Hippocampal formation (tissue), 2 donors: ENCODE measurements around the gene OXNAD1.
A peak's percentile ranks its signal among the peaks of the same experiment; 100 is the strongest.

ENCODE experiments used
- DNase-seq, 2 donors: peaks; one replicate each; lab custom pipeline; 2025; lab: John Stamatoyannopoulos, UW

OXNAD1 gene

DNA sequence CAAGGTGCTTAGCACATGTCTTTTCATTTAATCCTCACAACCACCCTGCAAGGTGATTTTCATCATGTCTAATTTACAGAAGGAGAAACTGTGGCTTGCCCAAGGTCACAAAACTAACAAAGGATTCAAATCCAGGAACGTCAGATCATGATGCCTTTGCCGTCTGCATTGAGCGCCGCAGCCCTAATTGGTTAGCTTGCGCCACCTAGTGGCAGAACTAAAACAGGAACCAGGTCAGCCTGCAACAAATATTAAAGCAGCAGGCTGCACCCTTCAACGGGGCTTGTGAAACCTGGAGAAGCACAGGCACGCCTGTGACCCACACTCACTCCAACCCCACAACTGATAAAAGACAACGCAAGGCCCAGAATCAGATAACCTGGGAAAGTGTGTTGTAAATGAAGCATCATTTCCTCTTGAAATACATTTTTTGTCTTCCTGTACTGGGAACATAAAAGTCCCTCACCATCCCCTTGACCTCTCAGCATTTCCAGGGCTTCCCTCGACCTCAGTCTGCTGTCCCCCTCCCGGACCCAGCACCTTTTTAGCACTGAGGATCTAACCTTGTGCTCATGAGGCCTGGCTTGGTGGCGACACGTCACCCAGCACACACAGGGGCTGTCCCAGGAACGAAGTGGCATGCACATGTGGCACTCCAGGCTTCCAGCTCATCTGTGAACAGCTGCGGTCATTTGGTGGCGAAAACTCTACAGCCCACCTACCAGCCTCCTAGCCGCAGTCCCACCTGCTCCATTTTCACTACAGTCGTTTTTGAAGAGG is 17.5 kb upstream of the OXNAD1 start:
- DNase-seq: peak; percentile 69 to 83

DNA sequence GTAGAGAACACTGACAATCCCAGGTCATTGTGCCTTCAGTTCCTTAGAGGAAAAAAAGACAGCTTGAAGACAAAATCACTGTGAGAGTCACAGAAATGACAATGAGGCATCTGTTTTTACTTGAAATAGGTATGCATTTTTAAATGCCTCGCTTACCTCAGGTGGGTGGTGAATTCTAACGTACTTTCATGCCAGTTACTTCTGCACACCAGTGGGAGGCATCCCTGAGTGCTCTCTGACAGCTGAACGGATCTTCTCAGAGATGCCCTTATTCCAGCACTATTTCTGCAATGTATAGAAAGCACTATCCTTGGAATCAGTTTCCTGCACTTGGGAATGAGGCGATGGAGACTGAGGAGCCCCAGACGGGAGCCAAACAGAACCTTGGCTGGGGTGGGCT is 16.5 kb upstream of the OXNAD1 start:
- DNase-seq: no peak

DNA sequence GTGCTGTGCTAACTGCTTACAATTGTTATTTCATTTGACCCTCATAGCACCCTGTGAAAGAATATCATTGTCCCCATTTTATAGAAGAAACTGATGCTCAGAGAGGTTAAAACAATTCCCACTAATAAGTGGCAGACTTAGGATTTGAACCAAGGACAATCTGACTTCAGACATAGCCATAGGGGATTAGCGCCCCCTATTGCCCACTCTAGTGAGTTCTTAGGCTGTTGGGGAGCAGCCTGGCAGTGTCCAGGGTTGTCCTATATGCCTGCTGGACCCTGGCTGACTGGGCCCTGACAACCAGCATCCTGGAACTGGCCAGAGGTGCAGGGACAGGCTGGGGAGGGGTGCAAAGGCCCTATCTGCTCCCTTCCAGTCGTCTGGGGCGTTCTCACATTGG is 15.7 kb upstream of the OXNAD1 start:
- no peak for DNase-seq

DNA sequence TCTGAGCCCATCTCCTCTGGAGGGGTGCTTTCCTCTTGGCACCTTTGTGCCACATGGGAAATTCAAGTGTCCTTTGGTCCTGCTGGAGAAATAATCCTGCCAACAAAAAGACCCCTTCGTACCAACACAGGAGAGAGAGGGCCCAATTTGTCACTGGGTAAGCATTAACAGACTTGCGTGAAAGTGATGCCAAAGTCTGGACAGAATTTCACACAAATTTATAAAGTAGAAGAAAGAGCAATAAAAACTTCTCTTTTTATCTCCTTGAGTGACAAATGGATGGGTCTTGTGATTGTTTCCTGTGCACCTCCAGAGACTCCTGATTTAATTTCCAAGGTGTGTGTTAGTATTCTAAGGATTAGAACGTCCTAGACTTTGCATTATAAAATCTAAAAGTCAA is 15.1 kb upstream of the OXNAD1 start:
- no peak for DNase-seq

DNA sequence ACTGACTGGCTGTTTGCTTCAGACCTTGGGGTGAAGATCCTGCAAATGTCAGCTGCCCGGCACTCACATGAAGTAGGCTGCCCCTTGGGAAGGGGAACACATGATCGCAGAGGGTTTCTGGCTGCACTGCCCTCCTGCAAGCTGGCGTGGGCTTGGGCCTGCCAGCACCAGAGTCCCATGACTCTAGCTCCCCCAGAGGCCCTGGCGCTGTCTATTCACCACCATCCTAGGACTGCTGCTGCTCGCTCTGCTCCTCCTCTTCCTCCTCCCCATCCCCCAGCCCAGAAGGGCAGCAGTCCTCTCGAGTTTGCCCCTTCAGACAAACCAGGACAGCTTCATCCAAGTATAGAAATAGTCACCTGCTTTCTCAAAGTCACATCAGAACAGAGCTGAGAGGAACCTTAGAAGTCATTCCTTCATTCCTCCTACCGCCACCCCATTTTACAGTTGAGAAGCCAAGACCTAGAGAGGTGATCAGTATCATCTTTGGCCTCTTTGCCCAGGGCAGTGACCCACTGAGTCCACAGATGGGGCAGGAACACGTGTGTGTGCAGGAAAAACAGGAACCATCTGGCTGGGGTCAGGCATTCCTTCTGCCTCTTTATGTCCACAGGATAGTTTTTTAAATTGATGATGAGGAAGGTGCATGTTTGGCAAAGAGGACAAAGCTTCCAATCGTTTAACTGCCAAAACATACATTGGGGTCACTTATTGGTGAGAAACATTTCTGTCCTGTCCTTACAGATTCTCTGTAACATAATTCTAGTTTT is 13.5 kb upstream of the OXNAD1 start:
- no peak for DNase-seq

DNA sequence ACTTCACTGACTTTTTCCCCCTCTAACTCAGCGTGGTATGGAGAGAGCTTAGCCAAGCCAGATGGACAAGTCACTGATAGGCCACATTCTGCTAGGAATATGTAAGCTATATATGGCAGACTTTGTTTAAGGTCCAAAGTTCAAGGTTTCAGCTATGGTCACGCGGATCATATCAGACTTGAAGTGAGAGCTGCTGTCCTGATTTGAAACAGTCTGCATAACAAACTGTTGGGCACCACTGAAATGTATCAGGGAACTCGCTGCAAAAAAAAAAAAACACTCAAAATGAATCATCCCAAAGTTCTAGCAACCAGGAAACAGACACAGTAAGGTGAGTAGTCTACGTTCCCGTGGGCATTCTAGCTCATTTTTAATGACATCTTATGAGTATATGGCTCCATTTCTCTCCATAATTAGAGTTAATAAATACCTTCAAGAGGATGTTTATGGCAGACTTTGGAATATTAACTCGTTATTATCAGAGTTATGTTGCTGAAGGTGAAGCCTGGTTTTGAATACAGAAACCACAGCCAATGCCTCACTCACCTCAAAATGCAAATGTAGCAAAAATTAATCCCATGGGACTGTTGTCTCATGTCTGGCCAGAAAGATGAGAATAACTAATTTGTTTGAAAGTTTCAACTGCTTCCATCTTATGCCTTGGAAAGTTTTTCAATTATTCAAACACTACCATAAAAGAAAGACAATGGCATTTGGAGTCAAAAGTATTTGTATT is 12.6 kb upstream of the OXNAD1 start:
- DNase-seq: no peak

DNA sequence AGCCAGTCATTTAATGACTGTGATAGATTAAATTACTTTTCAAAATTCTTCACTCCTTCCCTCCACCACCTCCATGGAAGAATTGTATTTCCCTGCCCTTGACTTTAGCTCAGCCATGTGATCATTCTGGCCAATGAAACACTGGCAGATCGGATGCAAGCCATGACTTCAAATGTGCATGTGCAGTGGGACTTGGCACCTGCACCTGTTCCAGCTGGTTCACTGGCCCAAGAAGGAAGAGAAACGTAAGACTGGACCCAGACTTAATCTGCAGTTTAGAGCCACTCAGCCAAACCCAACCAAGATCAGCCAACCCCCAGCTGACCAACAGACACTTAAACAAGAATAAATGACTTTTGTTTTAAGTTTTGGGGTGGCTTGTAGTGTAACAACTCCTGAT is 12.0 kb upstream of the OXNAD1 start:
- DNase-seq: no peak

DNA sequence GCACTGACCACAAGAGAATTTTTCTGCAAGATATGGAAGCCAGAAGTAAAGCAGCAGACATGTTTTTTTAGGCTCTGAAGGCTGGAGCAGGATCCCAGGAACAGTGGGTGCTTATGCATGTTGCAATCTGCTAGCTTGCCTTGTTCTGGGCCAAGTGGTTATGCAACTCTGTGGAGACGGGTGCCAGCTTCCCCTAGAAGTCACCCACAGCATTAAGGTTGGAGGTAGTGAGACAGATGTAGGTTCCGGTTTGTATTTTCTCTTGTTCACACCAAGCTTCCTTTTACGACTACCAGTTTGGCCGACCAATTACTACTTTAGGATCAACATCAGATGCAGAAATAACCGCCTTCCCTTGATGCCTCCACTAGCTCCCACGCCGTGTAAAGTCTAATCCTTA is 11.4 kb upstream of the OXNAD1 start:
- DNase-seq: peak in 1 of 2 donors; percentile 58

DNA sequence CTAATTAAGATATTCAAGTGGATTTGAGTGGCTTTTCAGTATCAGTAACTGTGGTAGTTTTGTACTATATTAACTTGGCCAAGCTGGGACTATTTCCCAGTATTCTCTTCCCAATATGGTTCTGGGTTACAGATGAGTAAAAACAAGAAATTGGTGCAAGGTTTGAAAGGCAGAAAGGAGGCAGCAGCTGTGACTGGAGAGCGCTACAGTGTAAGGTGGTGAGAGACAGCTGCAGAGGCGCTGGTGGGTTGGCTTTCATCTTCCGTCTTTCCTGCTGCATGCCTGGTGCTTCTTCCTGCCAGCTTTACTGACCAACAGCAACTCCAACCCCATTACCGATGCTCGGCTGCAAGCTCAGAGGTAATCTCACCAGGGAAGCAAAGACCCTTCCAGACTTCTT is 10.1 kb upstream of the OXNAD1 start:
- no peak for DNase-seq

DNA sequence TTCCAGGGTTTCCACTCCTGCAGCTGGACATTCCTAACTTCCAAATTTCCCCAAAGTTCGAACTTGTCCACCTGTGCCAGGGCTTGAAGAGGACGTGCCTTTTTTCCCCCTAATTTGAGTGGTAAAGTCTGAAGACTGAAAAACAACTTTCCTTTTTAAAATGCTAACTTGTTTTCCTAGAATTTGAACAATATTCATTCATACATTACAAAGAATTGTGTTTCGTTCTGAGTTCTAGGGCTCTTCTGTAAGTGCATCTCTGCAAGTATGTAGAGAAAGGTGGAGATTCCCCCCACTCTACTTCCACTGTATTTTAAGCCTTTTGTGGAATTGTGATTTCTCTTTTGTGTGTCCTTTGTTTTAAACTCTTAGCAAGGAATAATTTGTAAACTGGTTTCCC is 9.7 kb upstream of the OXNAD1 start:
- DNase-seq: no peak

DNA sequence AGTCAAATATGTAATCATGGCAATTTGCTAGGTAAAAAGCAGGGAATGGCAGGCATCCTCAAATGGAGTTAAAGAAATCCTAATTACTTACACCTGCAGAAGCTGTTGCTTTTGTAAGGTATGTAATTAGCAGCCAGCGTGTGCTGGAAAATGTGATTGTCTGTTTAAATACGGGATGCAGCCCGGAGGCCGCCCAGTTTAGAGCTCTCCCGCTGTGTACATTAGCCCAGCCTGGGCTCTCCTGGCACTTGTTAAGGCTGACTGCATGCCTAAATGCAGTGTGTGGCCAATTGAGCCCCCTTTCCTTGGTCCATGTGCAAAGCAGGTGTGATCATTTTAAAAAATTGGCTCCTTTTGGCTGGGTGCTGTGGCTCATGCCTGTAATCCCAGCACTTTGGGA is 9.3 kb upstream of the OXNAD1 start:
- DNase-seq: no peak

DNA sequence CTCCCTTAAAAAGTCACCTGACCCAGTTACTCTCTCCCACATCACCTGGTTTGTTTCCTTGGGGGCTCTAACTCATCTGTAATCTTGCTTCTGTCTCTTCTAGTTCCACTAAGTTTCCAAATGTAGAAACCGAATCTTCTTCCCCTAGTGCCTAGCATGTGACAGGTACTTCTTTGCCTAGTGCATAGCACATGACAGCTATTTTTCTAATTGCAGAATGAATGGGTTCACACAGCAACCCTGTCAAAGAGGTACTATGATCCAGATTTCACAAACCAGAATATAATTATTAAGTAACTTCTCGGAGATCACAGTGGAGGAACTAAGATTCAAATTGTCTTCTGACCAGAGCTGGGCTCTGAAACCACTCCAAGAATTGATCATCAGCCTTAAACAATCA is 7.7 kb upstream of the OXNAD1 start:
- DNase-seq: no peak

DNA sequence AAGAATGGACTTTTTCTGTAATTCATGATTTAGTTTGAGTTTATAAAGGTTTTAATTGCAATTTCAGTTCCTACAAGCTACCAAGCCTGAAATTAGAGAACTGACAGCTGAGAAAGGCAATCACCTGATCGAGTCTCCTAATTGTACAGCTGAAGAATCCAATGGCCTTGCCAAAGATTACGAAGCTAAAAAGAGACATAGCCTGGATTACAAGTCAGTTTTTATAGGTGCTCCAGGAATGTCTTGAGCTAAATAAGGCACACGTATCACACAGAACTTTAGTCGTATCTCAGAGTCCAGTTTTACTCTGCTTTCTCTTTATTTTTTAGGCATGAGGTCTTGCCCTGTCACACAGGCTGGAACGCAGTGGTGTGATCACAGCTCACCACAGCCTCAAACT is 6.8 kb upstream of the OXNAD1 start:
- DNase-seq: no peak

DNA sequence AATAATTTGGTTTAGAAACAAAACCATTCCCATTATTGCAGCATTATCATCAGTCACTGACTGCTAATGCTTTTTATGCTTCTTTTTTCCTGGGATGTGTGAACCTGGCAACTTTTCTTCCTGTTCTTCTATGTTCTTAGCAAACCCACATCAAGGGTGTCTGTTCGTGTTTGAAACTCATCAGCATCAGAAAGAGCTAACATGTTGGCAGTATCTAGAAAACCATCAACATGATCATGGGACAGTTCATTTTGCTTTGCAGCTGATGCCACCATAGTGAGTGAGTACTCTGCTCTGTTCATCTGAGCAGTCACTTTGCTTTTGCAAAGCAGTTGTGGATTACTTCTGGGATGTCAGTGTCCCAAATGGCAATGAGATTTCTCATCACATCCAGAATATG is 6.1 kb upstream of the OXNAD1 start:
- no peak for DNase-seq

DNA sequence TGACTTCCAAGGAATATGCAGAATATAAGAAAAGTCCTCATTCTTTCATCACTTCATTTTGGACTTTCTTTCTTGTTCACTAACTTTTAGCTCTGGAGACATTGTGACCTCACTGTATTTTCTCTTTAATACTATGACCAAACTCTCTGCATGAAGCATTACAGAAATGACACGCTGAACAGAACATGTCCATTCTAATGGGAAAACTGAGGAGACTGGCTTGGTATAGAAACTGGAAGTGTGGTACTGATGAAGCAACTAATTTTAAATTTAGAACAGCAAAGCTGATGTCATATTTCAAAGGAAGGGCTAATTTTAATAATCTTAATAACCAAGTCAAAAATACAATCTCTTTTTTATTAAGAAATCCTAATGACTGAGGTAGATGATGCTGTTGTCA is 5.0 kb upstream of the OXNAD1 start:
- no peak for DNase-seq

DNA sequence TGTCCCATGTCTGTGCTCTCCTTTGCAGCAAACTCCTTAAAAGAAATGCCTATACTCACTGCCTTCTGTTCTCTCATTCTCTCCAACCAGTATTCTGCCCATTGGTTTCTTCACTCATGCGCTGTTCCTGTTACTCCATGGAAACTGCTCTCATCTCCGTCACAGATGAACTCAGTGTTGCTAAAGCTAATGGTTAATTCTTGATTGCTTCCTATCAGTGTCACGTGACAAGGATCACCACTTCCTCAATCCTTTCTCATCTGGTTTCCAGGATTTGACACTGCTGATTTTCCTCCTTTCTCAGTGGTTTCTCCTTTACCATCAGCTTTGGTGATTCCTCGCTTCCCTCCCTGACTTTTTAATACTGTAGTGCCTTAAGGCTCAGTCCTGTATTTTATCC is 2.8 kb upstream of the OXNAD1 start:
- DNase-seq: no peak

DNA sequence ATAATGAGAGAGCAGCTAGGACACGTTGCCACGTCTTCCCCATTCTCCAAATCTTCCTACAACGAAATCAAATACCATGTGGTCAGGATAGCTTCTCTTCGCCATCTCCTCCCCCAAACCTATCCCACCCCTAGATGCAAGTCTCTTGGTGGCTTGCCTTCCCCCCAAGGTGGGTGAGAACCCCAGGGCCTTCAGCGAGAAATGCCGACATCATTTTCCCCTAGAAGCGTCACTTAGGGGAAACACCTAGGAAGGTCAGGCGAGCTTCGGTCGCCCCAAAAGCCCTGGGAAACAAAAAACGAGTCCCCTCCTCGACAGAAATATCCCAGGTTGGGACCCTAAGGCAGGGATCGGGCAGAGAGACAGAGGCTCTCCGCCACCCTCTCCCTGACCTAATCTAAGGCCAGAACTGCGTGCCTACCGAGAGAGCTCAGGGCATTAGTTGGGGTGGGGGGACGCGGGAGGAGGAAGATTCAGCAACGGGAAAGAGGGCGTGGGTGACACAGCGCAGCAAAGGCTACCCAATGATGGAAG is 771 bp upstream of the OXNAD1 start:
- DNase-seq: no peak

DNA sequence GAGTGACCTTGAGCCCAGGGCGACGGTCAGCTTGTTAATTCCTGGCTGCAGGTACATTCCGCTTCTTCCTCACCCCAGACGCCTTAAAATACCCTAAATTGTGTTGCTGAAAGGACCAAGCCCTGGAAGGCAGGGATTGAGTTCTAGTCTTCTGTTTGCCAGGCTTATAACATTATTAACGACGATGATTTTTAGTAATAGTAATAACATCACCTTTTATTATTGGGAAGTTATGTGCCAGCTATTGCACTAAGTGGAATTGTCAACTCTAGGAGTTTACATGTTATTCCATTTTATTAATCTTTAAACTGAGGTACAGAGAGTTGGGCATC is 409 bp downstream of the OXNAD1 start:
- DNase-seq: no peak

DNA sequence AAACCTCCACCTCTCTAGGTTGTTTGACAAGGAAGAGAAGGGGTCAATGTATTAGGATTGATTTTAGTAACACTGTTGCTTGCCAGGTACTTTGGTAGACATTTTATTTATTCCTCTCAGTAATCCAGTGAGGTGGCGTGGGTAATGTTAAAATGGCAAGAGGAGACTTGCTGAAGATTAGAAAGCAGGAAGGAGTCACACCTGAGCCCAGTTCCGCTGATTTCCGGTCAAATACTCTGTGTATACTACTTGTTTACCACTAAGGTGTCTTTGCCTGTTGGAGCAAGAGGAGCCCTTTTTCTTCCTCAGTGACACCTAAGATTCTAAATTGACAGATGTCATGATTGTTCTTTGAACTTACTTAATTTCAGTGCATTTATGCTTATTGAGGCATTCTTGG is 1.7 kb downstream of the OXNAD1 start:
- DNase-seq: no peak

DNA sequence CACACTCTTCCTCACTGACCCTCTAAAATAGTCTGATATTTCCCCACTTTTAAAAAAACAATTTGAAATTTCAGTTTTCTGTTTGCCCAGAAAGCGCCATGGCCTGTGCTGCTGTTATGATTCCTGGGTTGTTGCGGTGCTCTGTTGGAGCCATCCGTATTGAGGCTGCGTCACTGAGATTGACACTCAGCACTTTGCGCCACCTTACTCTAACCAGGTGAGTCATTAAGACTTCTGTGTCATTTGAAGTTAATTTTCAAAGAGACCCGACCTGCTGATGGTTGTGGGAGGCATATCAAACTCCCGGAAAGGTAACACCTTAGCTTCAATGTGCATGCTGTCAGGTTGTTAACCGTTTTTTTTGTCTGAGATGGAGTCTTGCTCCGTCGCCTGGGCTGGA is 5.8 kb downstream of the OXNAD1 start:
- DNase-seq: no peak

DNA sequence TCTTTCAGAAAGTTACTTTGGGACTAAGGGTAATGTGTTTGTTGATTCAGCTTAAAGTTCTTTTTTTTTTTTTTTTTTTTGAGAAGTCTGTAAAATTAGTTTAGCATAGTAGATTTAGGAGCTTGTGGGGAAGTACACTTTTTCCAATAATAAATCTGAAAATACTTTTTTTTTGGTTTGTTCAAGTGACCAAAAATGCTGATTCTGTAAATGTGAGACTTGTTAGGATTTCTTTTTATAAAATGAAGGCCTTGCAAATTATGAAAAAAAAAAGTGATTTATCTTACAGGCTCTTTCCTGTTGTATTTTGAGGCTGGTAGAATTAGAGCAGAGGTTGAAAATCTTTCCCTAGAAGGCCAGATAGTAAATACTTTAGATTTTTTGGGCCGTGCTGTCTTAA is 7.6 kb downstream of the OXNAD1 start:
- DNase-seq: no peak

DNA sequence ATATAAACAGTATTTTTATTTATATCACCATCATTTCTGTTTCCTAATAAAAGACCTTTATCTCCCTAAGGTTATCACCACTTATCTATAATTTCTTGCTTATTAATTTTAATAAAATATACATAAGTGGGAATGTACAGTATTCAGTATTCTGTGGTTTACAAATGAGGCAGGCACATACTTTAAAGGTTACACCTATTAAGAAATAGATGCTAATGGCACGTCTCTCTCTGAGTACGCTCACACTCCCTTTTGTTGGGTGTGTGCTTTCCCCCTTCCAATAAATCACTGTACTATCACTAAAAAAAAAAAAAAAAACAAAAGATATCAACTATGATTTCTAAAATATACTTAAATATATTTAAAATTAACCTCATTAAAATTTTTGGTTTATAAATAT is 8.9 kb downstream of the OXNAD1 start:
- DNase-seq: no peak

DNA sequence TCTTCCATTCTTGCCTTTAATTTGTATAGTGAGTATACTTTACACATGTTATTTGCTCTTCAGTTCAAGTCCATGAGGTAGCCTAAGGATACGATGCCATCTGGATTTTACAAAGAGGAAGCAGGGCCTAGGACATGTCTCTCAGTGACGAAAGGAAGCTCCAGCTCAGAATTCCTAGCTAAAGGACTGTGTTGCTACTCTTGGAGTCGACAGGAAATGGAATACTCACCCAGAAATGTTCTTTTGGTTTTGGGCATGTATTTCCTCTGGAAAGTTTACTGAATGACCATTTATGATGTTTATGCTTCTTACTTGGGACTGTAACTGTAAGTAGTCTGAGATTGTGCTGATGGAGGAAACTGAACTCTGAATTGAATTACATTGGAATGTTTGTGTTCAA is 12.5 kb downstream of the OXNAD1 start:
- DNase-seq: no peak
